Suprapubic skin (tissue), 3 donors: ENCODE results near the gene RFX7.
A peak's percentile ranks its signal among the peaks of the same experiment; 100 is the strongest.

Experiments
- CTCF ChIP-seq, 2 donors: fragments of 200-600 bp in 1 of 2; fragments of 450-650 bp in 1 of 2; sonication (generic) in 1 of 2; IDR thresholded peaks; one replicate each; pipeline ENCODE4 v1.5.1; 2016 to 2019; ENCODE audit warnings: antibody characterized with exemption in 2 of 2, mild to moderate bottlenecking in 1 of 2, moderate library complexity in 1 of 2
- POLR2AphosphoS5 ChIP-seq, 3 donors: sonication (generic); formaldehyde crosslinking; IDR thresholded peaks; one replicate each; pipeline ENCODE4 v1.6.1; 2017; ENCODE audit warnings: antibody characterized with exemption in 3 of 3

- TF ChIP-seq CTCF (IDR thresholded peaks at IDR 0.05) = peak in 1 of 2 donors; percentile 13
- TF ChIP-seq POLR2AphosphoS5 (IDR thresholded peaks at IDR 0.05) = no peak
These were observed 5.4 kb upstream of the RFX7 start for GRCh38 chr15:56249092-56249491.
